GM21390 (cell line): ENCODE measurements around the gene ABCA2.
"Not testable (repeated sequence)": the region's sequence is repeated elsewhere in the genome, so short reads cannot be mapped to it uniquely, and the experiment has no call there.

Experiments
- ATAC-seq: cut with Tn5 transposase; IDR thresholded peaks from one replicate; pipeline ENCODE4 v1.9.1; 2021; ENCODE audit not compliant: unreplicated experiment

Gene ABCA2

GRCh38 chr9:137063311-137064026 lies 35.4 kb upstream of the ABCA2 start:
- no peak for ATAC-seq

GRCh38 chr9:137062798-137063197 lies 34.8 kb upstream of the ABCA2 start:
- not testable (repeated sequence) for ATAC-seq

GRCh38 chr9:137062384-137062783 lies 34.3 kb upstream of the ABCA2 start:
- ATAC-seq, result no peak

- no peak for ATAC-seq
Measured at GRCh38 chr9:137058521-137059234, 30.6 kb upstream of the ABCA2 start.

- ATAC-seq, result no peak
Measured at GRCh38 chr9:137057545-137057944, 29.5 kb upstream of the ABCA2 start.

- no peak for ATAC-seq
Measured at GRCh38 chr9:137056739-137057415, 28.8 kb upstream of the ABCA2 start.

GRCh38 chr9:137055385-137056364 lies 27.6 kb upstream of the ABCA2 start:
- ATAC-seq, result no peak

- ATAC-seq, result no peak
Measured at GRCh38 chr9:137054932-137055384, 26.9 kb upstream of the ABCA2 start.

GRCh38 chr9:137053944-137054931 lies 26.2 kb upstream of the ABCA2 start, which contains the start of gene ENTPD2:
TSS of gene ENTPD2 (minus strand) at chr9:137054061. CDS start at chr9:137053997, 64 bp downstream.
- ATAC-seq, result no peak

- no peak for ATAC-seq
Measured at GRCh38 chr9:137052998-137053943, 25.2 kb upstream of the ABCA2 start.

GRCh38 chr9:137052293-137052692 lies 24.3 kb upstream of the ABCA2 start:
- ATAC-seq, result no peak

GRCh38 chr9:137051145-137051724 lies 23.2 kb upstream of the ABCA2 start:
- ATAC-seq, result no peak

- ATAC-seq, result no peak
Measured at GRCh38 chr9:137050570-137050969, 22.5 kb upstream of the ABCA2 start.

GRCh38 chr9:137049544-137050449 lies 21.8 kb upstream of the ABCA2 start:
- ATAC-seq, result no peak

- no peak for ATAC-seq
Measured at GRCh38 chr9:137048655-137049543, 20.9 kb upstream of the ABCA2 start.
